Stimulated activated CD4-positive, alpha-beta T cell treated with anti-CD3 and anti-CD28 coated beads, Interleukin-2, amount 100 ng/mL, for 24 hours (primary cell): ENCODE measurements around the gene ROS1.

Experiments used
- DNase-seq, 2 donors: peaks; one replicate each; pipeline ENCODE4 v3.0.0-alpha.2; 2020

Gene ROS1

DNA sequence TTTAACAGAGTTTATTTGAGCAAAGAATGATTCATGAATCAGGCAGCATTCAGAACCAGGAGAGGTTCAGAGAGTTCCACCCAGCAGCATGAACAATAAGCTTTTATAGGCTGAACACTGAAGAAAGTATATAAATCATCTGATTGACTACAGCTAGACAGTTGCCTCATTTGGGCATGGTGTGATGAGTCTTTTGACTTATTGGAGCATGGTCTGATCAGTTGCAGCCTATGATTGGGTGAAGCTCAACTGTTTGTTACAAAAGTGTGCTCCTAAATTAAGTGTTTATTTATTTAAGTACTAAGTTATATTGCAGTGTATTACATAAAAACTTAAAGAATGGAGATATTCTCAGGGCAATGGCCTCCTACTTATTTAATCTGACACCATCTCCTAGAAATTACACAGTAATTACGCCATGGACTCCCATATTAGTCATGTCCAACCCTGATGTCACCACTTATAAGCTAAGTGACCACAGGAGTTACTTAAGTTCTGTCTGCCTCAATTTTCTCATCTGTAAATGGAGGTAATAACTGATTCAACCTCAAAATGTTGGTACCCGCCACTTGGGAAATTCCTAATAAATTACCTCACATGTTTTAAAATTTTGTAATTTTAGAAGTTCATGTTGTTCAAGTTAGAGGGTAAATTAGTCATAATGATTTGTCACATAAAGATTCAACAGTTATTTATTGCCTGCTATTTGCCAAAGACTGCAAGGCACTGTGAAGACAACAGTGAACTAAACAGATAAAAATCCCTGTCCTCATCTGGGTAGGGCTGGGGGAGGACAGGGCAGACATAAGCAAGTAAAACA is 15.2 kb upstream of the ROS1 start:
- no peak for DNase-seq

DNA sequence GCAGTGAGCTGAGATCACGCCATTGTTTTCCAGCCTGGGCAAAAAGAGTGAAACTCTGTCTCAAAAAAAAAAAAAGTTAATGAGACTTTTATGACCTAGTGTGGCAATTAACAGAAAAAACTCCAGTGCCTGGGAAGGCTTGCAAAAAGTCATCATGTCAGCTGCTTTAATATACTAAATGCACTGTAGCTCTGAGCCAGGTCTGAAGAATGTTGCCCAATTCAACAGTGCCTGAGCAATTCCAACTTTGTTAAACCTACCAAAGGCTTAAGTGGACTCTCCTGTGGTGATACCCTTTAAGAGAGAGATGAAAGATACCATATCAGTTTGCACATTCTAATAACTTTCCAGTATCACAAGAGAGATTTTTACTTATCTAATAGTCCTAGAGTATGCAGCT is 6.5 kb upstream of the ROS1 start:
- DNase-seq, result no peak

DNA sequence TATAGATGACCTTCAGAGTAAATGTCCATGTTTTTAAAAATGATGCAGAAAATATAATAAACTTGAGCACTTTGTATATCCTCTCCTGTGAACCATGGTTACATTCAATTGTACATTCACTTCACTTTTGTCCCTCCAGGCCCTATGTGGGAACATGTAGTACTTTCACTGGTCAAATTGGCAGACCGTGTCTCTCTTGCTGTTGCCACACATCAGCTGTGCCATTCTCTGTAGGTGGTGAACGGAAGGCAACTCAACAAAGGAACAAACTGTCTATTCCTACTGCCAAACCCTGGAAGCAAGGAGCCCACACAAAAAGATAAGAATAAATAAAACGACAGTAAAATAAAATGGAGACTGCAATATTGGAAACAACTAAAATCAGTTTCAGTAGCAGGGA is 2.0 kb downstream of the ROS1 start:
- no peak for DNase-seq

DNA sequence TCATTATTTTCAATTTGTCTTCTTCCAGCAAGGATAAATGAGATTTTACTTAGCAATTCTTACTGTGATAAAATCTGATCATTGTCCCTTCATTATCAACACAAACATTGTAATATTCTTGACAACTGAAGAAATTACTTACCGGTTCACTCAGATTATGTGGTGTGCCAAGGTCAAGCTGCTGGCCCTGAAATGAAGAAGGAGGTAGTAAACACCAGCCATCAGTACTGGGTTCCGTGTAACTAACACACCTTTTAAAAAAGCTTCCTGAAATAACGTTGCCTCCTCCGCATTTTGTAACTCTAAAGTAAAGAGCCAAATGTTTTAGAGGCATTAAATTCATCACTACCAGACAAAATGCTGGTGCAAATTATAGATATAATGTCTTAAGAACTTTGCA is 7.4 kb downstream of the ROS1 start:
- DNase-seq, result no peak

DNA sequence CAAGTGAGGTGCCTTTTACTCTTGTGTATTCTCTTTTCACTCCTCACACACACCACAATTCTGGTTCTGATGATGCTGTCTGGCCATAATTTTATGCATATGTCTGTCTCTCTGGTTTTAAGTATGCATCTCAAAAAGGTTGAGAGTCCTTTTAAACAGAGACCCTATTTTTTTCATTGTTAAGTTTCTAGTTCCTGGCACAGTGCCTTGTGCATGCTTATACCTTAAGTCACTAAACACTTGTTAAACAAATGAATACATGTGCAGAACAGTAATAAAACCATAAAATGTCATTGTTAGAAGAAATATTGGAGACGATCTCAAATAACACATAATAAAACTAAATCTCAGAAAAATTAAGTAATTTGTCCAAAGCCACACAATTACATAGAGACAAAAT is 7.9 kb downstream of the ROS1 start:
- DNase-seq, result no peak

DNA sequence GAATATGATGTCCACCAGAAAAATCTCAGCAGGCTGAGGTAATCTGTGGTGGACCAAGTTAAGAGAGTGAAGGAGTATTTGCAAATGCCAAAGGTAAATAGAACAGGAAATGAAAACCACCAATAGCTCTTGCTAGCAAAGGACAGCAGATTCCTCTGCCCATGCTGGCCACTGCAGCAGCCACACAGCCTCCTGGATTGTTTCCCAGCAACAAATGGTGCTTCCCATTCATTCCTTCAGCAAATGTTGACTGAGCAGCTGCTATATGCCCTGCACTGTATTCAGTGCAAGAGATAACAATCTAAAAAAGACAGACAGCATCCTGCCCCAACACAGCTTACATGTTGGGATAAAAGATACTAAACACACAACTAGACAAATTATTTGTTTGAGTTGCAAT is 11.0 kb downstream of the ROS1 start:
- no peak for DNase-seq

DNA sequence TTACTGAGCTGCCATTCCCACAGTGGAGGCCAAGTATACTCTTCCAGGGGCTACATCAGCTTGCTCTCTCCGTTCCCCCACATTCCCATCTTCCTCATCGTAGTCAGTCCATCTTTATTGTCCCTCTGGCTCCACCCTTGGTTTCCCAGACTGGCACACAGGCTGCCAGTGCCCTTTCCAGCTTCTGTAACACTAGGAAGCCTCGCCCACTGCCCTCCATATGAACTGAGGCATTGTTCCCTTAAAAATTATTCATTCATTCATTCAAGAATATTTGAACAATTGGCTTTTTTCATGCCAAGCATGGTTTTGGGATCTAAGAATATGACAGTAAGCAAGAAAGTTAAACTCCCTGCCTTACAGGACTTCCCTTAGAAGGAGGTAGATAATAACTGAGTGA is 14.3 kb downstream of the ROS1 start:
- DNase-seq, result no peak

DNA sequence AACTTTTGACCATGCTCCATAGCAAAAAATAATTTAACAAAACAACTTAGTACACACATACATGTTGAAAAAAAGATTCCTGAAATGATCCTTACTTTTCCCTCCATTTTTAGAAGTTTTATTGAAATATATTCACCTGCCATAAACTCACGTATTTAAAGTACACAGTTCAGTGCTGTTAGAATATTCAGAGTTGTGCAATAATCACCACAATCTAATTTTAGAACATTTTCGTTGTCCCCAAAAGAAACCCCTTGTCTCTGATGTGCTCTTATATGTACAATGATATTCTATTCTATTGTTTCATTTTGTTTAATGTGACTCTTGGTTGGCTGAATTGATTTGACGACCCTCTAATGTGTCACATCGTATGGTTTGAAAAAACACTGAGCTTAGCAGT is 15.9 kb downstream of the ROS1 start:
- no peak for DNase-seq

DNA sequence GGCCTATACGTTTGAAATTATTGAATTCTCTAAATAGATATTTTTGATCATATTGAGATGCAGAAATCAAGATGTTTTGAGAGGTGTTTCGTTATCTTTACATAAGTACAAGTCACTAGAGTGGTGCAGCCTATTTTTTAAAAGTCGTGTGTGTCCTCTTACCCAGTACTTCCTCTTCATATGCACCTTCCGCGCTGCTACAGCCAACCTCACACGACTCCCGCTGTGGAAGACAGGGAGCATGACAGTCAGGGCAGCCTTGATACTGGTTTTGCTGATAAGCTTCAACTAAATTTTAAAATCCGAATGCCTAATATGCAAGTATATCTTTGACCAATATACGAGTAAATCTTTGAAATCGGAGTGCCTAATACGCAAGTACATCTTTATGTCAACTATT is 16.3 kb downstream of the ROS1 start:
- no peak for DNase-seq

DNA sequence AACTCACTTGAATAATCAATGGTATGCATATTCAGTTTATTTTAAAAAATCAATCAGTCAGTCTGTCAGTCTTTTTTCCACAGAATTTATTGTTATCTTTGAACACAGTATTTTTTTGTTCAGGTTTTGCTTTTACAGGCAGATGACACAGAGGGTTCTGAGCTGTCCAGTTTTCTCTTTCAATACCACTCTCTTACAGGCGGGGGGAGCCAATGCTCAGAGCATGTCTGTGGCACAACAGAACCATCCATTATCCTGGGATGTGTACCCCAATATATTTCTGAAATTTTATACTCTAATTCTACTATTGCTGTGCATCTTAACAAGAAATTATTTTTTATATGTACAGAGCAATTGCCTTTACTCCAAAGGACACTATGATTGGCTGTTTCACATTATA is 21.2 kb downstream of the ROS1 start:
- no peak for DNase-seq

DNA sequence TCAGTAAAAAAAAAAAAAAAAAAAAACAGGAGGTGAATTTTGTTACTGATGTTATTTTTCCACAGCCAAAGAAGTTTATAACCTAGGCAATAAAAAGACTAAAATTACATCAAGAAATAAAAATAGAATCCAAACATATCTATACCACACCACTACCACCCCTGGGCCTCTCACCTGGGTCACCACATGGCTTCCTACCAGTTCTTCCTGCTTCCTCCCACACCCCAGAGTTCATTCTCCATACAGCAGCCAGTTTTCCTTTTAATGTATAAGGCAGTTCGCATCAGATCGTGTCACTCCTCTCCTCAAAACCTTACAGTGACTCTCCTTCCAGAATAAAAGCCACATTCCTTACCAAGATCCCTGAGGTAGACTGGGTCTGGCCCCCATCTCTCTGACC is 23.9 kb downstream of the ROS1 start:
- DNase-seq, result no peak

DNA sequence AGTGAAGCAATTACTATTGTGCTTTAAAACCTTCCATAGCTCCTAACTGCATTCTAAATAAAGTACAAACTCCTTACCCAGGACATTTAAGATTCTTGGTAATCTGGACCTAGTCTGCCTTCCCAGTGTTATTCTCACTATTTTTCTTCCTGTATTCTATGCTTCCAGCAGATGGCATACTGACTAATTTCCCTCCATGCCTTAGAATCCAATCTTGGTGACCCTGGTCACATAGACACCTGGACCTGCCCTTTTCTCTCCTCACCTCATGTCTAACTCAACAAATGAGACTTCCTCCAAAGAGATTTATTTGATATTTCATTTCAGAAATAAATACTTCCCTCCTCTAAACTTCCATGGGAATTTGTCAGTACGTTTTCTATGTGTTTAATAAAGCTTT is 25.8 kb downstream of the ROS1 start:
- DNase-seq, result no peak

DNA sequence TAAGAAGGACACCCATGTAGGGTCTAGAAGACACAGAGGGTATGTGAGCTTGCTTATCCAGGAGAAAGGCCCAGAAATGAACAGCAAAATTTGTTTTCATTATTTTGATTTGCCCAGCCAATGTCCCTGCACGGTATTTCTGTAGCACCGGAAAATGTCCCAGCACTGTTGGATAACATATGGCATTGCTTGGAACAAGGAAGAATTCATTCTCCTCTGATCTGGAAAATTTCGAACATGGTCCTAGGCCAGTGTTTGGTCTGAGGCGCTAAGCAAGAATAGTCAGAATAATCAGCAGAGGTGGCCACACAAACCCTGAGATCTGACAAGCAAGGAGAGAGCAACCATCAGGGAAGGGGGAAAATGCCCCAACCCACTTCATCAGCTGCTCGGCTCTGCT is 26.6 kb downstream of the ROS1 start:
- no peak for DNase-seq

DNA sequence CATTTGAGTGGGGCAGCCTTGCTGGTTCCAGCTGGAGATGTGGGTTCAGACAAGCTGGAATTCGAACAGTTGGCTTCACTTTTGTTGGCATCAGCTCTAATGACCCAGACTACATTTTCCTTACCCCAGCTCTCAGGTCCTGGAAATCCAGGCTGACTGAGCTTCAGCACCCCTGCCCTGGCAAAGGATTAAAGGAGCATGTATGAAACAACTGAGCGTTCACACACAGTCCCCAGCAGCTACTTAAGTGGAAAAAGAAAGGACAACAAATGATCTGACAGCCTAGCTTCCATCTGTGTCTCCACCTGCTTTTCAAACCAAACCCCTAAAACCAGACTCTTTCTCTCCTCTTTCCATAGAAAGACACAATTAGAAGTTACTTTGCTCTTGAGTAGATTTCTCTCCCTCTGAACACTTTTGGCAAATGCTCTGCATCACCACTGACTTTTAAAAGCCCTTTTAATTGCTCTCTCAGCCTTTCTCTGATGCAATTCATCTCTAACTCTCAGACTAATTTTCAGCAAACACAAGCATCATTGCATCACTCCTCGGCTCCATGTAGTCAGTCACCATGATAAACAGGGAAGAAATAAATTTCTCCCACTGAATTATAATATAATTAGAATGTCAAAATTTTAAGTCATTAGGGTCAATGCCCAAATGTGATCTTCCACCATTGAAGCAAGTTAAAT is 28.1 kb downstream of the ROS1 start:
- no peak for DNase-seq

DNA sequence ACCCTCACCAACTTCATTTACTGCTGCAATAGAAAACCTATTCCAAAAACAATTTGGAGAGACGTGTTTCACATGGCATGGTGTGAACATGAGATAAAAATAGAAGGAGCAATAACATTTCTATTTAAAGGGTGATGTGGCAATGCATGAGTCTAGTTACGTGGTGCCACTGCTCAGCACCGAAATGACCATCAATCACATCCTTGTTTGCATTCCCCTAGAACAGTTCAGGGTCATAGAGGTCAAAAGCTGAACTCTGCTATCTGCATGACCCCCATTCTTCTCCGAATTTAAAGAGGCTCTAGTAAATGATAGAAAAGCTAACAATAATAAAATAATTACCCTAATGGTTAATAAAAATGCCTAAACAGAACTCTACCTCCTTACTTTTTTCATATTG is 29.5 kb downstream of the ROS1 start:
- no peak for DNase-seq

DNA sequence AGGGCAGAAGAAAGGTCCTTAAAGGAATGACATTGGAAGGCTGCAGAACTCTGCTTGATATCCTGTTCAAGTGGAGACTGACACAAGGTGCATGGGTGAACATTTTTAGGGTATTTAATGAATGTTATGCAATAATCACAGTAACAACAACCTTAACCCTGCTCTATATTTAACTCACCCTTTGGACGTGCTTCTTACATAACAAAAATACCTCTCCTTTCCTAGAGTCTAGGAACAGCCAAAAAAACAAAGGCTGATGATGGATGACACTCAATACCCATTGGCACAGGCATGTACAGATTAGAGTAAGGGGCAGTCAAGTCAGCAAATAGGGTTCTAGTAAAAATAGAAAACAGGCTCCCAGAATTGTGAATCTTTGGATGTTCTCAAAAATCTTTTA is 30.6 kb downstream of the ROS1 start:
- DNase-seq, result no peak

DNA sequence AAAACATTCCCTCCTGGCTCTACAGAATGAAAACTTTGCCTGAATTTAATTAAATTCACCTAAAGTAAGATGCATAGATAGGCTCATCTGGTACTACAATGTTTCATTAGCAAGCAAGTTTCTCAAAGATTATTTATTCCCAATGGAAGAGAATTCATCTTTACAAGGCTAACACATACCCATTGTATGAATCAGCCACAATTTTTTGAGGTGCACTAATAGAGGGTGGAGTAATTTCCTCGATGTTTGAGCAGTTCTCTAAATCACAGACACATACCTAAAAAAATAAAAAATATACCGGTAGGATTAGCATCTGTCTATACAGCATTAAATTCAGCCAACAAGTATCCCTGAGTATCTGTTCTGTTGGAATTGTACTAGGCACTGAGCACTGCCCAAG is 32.7 kb downstream of the ROS1 start:
- no peak for DNase-seq

DNA sequence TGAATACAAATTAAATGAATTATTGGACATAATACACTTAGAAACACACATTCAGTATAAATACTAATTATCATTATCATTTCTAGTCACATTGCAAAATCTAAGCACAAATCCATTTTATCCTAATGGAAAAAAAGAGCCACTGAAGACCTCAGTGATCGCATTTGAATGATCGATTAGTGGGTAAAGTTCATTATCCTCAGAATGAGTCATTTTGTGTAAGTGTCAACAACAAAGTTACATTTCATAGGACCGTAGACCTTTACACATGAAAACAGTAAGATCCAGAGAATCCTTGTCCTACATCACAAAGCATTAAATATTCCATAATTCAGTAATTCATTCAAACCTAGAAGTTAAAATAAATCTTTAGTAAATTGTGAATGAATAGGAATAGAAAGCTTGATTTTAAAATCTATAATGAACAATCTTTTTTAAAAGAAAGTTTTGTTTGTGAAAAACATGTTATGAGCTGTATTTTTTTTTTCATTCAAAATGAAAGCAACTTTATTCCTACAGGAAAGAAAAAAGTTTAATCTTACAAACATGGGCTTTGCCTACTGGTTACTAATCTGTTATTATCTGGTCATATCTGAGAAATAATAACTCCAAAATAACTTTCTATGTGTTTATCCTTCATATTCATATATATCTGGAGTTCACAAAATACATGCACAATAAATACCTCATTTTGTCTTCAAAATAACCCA is 33.7 kb downstream of the ROS1 start:
- no peak for DNase-seq

DNA sequence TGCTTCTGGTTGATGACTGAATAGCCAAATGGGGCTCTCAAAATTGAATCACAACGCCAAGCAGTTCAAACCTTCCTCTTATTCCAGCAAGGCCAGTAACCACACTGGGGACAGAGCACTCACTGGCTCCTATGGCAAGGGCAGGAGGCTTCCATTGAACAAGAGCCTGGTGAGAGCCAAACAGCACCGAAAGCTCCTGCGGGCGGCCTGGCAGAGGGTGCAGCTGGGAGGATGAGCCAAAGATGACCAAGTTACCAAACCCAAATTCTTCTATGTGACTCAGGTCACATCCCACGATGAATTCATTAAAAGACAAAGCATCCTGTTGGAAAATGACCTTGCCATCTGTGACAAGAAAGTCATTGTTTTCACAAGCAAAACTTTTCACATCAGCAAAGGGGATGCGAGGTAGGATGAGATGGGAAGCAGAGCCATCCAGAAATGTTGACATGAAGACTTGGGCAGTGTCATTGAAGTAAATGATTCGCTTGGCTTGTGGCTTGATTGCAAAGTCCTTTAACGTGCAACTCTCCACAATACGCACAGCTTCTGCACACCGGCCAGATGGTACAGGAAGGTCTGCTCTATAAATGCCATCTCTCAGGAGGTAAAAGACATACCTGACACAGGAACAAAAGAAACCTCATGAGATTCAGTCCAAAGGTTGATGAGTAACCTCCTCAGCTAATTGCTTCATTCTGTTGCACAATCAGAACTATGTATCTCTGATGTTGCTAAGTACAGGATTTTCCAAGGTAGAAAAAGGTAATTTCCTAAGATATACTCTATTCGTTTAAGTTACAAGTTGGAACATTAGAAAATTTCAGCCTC is 36.3 kb downstream of the ROS1 start:
- DNase-seq, result no peak

DNA sequence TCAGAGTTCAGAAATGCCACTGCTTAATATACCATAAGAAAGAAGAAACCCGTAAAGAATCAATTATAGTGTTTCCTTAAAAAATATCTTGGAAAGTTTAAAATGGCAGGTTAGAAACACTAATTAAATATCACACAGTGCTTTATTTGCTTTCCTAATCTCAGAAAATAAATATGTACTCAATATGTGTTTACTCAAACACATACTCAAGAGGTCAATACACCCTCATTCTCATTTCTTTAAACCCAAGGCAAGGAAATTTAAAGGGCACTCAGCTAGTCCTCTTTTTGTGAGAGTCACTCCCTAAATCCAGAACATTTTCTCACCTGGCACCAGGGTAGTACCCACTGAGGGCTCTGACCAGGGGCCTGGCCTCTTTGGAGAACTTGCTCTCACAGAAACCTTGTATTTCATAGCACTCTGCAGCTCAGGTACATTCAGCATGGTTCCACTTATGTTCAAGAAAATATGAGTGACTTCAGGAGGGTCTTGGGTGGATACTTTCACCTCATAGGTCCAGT is 38.2 kb downstream of the ROS1 start:
- no peak for DNase-seq

DNA sequence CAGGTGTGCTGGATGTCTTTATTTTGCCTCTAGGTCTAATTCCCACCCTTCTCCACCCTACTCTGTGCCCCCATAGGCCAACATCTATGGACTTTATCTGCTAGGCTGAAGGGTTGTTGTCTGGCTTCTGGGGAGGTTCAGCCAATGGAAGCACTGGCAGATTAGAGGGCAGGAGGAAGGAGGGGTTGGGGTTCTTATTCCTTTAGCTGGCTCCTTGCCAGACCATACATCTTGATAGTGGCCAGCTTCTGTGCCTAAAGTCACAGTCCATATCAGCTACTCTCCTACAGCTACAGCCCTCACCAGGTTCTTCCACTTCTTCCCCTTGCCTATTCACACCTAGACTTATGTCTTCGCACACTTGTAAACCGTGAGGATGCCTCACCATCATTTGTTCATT is 41.1 kb downstream of the ROS1 start:
- no peak for DNase-seq

DNA sequence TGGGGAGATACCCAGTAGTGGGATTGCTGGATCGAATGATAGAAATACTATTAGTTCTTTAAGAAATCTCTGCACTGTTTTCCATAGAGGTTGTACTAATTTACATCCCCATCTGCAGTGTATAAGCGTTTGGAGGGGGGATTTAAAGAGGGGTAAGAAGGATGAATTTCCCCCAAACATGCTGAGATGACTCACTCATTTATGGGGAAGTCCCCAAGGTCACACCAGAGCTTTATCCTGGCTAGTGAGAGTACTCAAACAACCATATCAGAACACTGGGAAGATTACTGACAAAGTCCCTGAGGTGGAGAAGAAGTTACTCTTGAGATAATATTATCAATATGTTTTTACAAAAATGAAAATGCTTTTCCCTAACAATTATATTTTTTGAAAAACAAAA is 44.0 kb downstream of the ROS1 start:
- no peak for DNase-seq

DNA sequence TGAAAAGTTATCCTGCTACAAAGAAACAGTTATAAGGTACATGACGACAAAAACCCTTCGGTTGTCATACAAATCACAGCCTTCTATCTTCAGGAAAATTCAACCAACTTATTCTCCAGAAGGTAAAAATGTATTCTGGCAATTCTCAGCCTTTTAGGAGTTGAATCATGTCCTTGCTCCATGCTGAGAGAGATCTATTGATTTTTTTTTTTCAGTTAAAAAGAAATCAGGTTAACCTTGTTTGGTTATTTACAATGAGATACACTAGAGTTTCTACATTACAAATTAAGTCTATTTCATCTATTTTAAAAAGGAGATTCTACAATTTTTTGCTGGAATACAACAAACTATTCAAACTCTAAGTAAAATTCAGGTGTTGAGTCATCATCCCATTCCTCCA is 45.4 kb downstream of the ROS1 start:
- no peak for DNase-seq
